ENCODE measurements around the gene DPYD. TPM values are rescaled to one million over a fixed set of nuclear protein-coding genes. Genes with fewer than 3 reads are reported as not detected.

Gene DPYD
- total and polyA plus RNA-seq, 9 of the 15 experiments (the other 6 are each of a cell fraction or from before 2014, with no cell fraction given), result 0.03 to 0.25 (median 0.08) TPM; not detected in 2

- H3K4me2 ChIP-seq (ENCODE audit: insufficient read depth, low read length), result no peak overlapping the region
- H3K27me3 ChIP-seq (ENCODE audit: control insufficient read depth in 2 of 2, insufficient read depth in 2 of 2, low read length in 2 of 2), result no peaks in the 10 kb centered on the region
- H3K36me3 ChIP-seq (ENCODE audit: control insufficient read depth, insufficient read depth, low read length), result no peaks in the 10 kb centered on the region
- DNase-seq (ENCODE audit: extremely low read depth in 1 of 4, low spot score in 3 of 4) (no peak), ATAC-seq (no peak), FAIRE-seq (no peak)
- TF ChIP-seq, protein P1, sequence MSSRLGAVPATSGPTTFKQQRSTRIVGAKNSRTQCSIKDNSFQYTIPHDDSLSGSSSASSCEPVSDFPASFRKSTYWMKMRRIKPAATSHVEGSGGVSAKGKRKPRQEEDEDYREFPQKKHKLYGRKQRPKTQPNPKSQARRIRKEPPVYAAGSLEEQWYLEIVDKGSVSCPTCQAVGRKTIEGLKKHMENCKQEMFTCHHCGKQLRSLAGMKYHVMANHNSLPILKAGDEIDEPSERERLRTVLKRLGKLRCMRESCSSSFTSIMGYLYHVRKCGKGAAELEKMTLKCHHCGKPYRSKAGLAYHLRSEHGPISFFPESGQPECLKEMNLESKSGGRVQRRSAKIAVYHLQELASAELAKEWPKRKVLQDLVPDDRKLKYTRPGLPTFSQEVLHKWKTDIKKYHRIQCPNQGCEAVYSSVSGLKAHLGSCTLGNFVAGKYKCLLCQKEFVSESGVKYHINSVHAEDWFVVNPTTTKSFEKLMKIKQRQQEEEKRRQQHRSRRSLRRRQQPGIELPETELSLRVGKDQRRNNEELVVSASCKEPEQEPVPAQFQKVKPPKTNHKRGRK (tag; IDR thresholded peaks at IDR 0.05), result no peak
- no peak for TF ChIP-seq HMG20B (CRISPR knock-in tag; IDR thresholded peaks at IDR 0.05)
- TF ChIP-seq TCF7 (IDR thresholded peaks at IDR 0.05; ENCODE audit: borderline replicate concordance), result no peak
- TF ChIP-seq, protein P2, sequence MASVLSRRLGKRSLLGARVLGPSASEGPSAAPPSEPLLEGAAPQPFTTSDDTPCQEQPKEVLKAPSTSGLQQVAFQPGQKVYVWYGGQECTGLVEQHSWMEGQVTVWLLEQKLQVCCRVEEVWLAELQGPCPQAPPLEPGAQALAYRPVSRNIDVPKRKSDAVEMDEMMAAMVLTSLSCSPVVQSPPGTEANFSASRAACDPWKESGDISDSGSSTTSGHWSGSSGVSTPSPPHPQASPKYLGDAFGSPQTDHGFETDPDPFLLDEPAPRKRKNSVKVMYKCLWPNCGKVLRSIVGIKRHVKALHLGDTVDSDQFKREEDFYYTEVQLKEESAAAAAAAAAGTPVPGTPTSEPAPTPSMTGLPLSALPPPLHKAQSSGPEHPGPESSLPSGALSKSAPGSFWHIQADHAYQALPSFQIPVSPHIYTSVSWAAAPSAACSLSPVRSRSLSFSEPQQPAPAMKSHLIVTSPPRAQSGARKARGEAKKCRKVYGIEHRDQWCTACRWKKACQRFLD (CRISPR knock-in tag; IDR thresholded peaks at IDR 0.05), result no peak
- TF ChIP-seq STAG1 (CRISPR knock-in tag; IDR thresholded peaks at IDR 0.05; ENCODE audit: borderline replicate concordance), result no peak
- no peak for TF ChIP-seq FOS (IDR thresholded peaks at IDR 0.05; ENCODE audit: extremely low read depth, insufficient read length)
- no peak for TF ChIP-seq ZFX (CRISPR knock-in tag; IDR thresholded peaks at IDR 0.05)
- no peak for TF ChIP-seq CAMTA2 (CRISPR knock-in tag; conservative IDR thresholded peaks at IDR 0.05)
- TF ChIP-seq SRSF3 (IDR thresholded peaks at IDR 0.05; ENCODE audit: insufficient read depth, low read length), result no peak
- TF ChIP-seq RCOR1 (IDR thresholded peaks at IDR 0.05; ENCODE audit: borderline replicate concordance in 1 of 2, low read depth in 2 of 2, low read length in 2 of 2), result no peak
- TF ChIP-seq CHCHD3 (CRISPR knock-in tag; IDR thresholded peaks at IDR 0.05), result no peak
- no peak for TF ChIP-seq ZNF175 (CRISPR knock-in tag; IDR thresholded peaks at IDR 0.05; ENCODE audit: low read depth)
- H4K20me1 ChIP-seq (replicated peaks; ENCODE audit: control insufficient read depth, insufficient read depth, low read length), result no peaks in the 10 kb centered on the region
- no peaks in the 10 kb centered on the region for H3K4me1 ChIP-seq (replicated peaks in 1 of 2; ENCODE audit: control insufficient read depth in 2 of 2, insufficient read depth in 2 of 2, low read length in 2 of 2)
- WGBS (ENCODE audit: insufficient coverage, low coverage, missing lambda C conversion rate), result 0% methylated on average over 2 of the region's 2 CpGs
- H3K79me2 ChIP-seq (ENCODE audit: control insufficient read depth, insufficient read depth, low read length), result no peaks in the 10 kb centered on the region
- H3K9ac ChIP-seq (ENCODE audit: insufficient read depth in 1 of 2, low read depth in 2 of 2, low read length in 2 of 2), result no peak overlapping the region
- no peak overlapping the region for H2AFZ ChIP-seq (ENCODE audit: low read depth, low read length)
- no peak overlapping the region for H3K4me3 ChIP-seq
- H3K27ac ChIP-seq (ENCODE audit: extremely low read depth, low read depth, low read length), result no peak overlapping the region
- ChIA-PET POLR2A (no interaction called here), CTCF (ENCODE audit: low intra/inter-chr PET ratio) (no interaction called here)
- H3K9me3 ChIP-seq (replicated peaks; ENCODE audit: control insufficient read depth, insufficient read depth, low read depth, low read length), result no peaks in the 10 kb centered on the region; the same call in 1 of the 2 replicates
- BruUV-seq (replicated peaks), result no TSS peak
- intact Hi-C loops (cut with micrococcal nuclease) (no loop called here), in situ Hi-C loops (cut with MboI) (no loop called here)
- no peaks in the 10 kb centered on the region for H3K9me1 ChIP-seq (ENCODE audit: control insufficient read depth, insufficient read depth, low read length)
These were observed 616.5 kb downstream of the DPYD start for GRCh38 chr1:97304366-97304765.
